ENCODE measurements around the gene EVL.

DNA sequence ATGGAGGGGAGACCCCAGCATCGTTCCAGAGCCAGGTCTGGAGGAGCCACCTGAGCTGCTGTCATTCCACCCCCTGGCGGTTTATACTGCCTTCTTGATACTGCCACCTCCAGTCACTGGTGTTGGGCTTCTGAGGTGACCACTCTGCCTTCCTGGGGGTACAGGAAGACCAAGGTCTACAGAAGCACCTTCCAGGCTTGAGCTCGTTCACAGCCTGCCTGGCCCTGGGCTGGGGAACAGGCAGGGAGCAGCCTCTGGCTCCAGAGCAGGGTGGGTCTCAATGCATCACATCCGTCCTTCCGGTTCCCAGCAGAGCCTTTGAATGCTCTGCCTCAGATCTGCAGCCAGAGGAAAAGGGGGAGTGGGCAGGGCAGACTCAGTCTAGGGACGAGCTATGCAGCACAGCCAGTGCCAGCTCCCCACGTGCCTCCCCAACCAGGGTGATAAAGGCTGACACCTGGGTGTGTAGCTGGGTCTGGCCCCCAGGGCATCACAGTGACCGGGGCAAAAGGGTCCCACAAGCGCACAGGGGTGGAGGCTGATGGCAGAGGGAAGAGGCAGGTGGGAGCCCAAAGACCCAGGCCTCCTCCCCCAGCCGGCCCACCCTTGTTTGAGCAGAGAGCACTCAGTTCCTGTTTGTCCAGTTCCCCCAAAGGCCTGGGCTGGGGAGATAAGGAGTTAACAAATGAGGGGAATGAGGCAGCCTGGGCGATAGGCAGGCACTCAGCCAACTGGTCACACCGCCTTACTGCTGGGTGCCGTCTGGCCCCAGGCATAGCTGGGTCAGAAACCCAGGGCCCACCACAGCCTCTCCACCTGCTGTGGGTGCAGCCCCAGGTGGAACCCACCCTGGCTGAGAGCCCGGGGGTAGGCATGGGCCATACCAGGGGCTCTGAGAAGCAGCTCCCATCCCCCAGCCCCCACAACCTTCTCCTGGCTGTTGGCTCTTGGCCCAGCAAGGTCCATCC, 77.1 kb downstream of the EVL start:
- TF ChIP-seq, protein P1, sequence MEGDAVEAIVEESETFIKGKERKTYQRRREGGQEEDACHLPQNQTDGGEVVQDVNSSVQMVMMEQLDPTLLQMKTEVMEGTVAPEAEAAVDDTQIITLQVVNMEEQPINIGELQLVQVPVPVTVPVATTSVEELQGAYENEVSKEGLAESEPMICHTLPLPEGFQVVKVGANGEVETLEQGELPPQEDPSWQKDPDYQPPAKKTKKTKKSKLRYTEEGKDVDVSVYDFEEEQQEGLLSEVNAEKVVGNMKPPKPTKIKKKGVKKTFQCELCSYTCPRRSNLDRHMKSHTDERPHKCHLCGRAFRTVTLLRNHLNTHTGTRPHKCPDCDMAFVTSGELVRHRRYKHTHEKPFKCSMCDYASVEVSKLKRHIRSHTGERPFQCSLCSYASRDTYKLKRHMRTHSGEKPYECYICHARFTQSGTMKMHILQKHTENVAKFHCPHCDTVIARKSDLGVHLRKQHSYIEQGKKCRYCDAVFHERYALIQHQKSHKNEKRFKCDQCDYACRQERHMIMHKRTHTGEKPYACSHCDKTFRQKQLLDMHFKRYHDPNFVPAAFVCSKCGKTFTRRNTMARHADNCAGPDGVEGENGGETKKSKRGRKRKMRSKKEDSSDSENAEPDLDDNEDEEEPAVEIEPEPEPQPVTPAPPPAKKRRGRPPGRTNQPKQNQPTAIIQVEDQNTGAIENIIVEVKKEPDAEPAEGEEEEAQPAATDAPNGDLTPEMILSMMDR (conservative IDR thresholded peaks at IDR 0.05 in 1 of 2, IDR thresholded peaks at IDR 0.05 in 1 of 2; ENCODE audit: low read depth in 1 of 2, low read length in 2 of 2): no peak
- TF ChIP-seq EZH2 (IDR thresholded peaks at IDR 0.05; ENCODE audit: low read length, missing control alignments): no peak

All from fibroblast of lung (primary cell).